ENCODE results near the gene NOL4L. TPM values are rescaled to one million over a fixed set of nuclear protein-coding genes. Genes with fewer than 3 reads are reported as not detected.
"Not testable (repeated sequence)": the region's sequence is repeated elsewhere in the genome, so short reads cannot be mapped to it uniquely, and the experiment has no call there.

Gene NOL4L
- polyA plus RNA-seq, 3 donors = 54.3 to 63.2 (median 61.8) TPM

DNA sequence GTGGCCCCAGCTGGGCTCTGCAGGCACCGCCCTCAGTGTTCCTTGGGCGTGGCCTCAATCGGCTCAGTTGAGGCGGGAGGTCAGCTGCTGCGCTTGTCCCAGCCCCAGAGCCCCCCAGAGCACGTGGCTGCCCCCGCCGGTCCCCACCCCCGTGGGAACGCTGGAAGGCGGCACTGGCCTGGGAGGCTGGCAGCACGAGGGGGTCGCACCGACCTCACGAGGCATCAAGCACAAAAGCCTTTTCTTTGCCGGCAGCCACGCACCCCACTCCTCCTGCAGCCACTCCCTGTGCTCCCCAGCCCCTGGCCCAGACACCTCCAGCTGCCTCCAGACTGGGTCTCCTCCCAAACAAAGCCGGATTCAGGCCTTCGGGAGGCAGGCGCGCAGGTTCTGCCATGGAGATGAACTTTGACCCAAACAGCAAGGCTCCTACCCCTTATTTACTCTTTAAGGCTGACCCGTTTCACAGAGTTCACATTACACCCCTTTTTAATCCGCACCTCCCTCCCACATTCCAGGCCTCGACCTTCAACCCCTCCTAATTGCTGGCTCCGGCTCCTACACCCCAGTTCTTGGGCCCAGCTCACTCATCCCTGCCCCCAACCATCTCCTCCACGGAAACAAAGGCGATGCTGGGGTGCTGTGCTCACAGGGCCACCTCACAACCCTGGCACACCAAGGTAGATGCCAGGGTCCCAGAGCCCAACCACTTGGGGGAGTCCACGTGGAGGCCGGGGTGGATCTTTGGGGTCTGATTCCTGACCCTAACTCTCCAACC lies 111.7 kb downstream of the NOL4L start:
- DNase-seq = no peak

DNA sequence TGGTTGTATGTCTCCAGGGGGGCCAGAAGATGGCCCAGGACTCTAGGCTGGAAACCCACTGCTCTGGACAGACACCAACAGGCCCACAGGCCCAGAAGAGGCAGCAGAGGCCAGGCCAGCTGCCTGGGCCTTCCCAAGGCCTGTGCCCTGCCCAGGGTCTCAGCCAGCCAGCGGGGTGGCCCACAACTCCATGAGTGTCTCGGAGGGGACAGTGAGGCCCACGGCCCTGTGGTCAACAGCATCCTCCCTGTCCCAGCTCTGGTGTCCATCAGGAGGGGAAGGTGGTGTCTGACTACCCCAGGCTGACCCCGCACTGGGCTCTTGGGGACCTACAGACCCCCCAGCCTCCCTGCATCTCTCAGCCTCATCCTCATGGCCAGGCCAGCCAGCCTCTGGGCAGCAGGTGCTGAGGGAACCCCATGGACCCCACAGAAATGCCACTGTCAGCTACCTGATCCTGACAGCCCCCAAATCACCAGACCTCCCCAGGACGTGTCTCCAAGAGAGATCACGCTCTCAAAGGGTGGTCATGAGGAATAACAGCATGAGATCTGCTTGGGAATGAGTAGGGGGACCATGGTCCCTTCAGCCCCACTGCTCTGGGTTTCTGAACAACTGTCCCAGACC lies 112.4 kb downstream of the NOL4L start:
- no peak for DNase-seq

DNA sequence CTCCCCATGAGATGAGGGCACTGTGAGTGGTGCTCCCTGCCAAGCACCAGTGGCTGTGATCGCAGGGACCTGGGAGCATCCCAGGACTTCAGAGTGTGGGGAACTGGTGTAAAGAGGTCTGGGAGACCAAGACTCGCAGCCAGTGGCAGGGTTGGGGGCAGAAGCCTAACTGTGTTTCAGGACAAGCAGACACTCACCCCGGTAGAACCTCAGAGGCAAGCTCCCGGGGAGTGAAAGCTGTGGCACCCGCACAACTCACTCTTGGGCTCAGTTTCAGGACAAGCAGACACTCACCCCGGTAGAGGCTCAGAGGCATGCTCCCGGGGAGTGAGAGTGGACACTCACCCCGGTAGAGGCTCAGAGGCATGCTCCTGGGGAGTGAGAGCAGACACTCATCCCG lies 114.2 kb downstream of the NOL4L start:
- DNase-seq = no peak

DNA sequence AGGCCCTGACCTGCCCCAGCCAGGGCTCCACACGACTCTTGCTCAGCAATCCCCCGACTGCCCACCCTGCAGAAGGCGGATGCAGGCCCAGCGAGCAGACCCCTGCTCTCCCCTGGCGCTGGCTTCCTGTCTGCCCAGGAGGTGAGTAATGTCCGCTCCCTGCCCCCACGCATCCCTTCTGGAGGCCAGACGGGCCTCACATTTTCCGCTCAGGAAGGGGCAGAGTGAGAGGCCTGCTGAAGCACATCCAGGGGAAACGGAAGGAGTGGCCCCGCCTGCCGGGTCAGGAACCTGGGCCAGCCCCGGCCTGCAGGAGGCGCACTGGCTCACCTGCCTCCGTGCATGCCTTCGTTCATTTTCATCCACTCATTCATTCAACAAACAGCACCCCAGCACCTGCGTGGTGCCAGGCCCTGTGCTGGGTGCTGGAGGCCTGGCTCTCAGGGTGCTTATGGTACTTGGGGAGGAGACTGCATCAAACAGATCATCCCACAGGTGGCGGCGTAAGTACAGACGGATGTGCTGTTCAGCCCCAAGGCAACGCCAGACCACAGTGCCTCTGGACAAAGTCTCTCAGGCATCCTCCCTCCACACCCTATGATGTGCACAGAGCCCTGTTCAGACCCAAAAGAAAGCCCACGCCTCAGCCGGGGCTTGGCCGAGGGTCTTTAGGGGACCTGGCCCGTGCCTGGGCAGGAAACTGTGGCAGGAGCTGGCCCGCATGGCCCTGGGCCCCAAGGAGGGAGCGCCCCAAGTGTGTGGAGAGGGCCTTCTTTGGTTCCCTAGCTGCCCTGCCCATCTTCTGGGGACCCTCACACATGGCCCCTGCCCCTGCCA lies 114.9 kb downstream of the NOL4L start:
- DNase-seq = peak; percentile 73

DNA sequence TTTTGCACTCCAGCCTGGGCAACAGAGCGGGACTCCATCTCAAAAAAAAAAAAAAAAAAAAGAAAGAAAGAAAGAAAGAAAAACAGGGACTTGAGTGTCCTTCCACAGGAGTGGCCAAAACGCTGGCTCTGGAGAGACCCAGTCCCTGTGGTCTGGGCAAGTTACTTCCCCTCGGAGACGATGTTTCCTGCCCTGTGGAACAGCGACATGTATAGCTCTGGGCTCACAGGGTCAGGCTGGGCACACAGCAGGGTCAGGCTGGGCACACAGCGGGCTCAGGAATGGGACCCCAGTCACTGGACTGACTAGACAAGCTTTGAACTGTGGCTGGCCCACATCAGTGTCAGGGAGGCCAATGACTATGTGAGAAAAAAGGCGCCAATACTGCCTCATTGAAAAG lies 116.3 kb downstream of the NOL4L start:
- DNase-seq = no peak

DNA sequence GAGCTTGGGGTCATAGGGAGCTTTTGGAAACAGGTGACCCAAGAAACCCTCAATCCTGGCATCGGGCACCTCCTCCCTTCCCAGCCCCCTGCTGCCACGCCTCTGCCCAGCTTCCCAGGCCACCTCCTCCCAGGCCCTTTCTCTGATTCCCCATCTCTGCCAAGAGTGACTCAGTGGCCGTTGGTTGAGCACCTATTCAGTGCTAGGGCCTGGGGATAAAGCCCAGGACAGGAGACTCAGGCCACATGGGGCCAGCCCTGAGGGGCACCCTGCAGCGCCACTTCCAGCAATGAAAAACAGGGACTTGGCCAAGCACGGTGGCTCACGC lies 116.9 kb downstream of the NOL4L start:
- no peak for DNase-seq

DNA sequence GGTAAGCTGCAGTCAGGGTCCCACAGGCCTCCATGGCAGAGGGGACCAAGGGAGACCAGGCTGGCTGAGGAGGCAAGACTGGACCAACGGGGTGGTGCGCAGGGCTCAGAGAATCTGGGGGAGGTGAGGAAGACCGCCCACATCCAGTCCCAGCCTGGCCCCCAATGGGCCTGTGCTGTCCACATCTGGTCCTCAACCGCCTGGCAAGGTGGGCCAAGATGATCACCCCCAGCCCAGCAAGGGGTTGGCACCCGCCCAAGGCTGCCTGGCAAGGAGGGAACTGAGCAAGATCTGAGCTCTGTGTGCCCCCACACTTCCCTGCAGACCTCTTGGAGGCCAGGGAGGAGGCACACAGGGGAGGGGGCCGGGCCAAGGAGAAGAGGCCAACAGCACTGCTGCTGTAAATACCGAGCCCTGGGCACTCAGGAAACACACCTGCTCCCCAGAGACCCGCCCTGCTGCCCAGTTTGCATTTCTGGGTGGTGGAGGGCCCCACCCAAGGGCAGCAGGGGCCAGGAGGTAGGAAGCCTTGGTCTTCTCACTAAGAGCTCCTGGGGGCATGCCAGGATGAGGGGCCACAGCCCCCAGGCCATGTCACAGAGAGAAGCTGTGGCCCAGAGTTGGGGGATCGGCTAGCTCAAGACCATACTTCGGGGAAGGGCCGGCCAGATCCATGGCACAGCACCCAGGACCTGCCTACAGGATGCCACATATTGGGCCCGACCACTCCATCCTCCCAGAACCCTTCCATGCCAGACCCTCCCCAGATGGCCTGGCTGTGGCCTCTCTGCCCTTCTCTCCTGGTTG lies 117.4 kb downstream of the NOL4L start:
- DNase-seq = no peak

DNA sequence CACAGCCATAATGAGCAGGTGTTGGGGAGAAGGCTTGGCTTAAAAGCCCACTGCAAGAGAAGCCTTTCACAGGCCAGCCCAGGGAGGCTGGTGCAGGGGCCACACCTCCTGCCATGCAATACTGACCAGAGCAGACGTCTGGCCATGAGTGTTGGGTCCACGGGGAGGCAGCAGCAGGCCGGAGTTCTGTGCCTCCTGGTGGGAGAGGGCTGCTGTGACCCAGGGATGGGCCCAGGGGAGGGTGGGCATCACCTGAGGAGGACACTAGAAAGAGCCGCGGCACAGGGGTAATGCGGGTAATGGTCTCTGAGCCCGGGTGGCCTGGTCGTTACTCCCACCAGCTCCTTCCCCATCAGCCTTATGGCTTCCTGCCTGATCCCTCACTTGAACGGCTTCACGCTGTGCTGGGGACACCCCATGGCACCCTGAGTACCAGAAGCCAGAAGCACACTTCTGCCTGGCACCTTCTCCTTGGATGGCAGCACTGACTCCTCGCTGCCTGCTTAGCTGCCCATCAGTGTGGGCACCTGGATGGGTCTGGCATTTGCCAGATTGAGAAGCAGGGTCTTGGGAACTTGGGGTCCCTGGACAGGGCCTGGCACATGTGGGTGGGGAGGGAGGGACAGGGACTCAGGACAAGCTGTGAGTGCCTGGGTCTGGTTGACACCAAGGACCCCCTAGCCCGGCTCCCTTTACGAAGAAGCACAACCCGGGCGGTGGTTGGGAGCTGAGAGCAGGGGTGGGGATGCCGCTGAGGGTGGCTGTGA lies 118.2 kb downstream of the NOL4L start:
- DNase-seq = no peak

DNA sequence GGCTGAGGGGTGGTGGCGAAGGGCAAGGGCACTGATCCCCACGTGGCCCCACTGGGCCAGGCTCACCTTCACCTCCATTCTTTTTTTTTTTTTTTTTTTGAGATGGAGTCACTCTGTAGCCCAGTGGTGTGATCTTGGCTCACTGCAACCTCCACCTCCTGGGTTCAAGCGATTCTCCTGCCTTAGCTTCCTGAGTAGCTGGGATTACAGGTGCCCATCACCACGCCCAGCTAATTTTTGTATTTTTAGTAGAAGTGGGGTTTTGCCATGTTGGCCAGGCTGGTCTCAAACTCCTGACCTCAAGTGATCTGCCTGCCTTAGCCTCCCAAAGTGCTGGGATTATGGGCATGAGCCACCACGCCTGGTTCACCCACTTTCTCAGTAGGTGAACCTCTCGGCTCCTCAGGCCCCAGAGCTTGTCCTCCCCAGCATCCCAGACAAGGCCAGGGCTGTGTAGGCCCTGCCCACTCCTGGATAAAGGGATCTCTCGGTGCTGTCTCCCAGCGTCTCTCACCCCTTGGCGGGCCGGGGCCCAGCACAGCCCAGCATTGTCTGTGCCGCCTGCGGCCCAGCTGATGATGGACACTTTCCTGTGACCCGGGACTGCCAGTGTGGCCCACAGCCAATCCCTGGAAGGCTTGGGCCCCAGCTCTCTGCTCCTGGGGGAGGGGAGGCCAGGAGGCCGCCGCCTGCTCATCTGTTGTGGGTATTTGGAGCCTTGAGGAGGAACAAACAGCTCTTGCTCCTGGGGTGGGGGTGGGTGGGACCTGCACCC lies 119.0 kb downstream of the NOL4L start:
- not testable (repeated sequence) for DNase-seq

DNA sequence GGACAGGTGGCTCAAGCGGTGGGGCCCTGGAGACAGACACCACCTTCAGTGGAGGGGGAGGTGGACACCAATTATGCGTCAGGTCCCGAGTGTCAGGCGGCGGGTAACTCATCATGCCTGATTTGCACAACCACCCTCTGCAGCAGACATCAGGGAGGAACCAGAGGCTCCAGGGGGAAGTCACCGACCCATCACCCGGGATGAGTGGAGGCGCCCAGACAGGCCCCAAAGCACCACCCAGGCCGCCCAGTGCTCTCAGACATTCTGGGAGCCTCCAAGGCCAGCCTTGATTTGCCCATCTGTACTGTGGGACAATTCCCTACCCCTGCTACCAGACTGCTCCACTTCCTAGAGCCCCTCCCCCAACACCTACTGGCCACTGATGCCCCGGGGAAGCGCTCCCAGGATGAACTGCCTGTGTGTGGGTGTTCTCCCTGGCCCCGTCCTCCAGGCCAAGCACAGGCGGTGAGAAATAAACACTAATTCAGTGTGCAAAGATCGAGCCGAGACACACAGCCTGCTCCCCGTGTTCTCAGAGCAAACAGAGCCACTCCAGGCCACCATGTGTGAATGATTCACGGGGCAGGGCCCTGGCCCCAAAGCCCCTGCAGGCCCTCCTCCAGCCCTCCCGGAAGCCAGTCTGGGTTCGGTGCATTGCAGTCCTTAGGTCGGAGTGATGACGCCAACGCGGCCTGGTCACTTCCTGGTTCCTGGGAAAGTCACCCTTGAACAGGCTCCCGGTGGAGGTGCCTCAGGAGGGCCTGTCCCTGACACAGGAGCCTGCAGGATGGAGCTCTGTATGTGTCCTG lies 119.8 kb downstream of the NOL4L start:
- peak; percentile 78 for DNase-seq

DNA sequence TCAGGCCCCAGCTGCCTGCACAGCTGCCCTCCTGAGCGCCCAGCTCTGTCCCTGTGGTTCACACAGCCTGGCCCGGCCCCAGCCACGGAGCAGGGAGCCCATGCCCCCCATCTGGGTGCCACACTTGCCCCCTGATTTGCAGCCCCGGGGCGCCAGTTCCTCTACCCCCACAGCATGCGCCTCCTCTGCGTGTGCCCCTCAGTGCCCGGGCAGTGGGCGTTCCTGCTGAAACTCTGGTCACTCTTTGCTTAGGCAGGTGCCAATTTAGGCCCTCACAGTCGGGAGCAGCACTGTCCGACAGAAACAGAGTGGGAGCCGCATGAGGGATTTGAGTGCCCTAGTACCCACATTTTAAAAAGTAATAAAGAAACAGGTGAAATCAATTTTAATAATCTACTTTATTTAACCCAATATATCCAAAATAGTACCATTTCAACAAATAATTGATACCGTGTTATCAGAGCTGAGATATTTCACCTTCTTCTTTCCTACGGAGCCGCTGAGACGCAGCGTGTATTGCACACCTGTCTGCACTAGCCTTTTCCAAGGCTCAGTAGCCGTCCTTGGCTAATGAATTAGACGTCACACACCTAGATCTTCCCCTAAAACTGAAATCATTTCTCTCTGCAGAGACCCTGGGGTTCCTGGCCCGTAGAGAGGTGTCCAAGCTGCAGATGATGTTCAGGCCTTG lies 120.6 kb downstream of the NOL4L start:
- DNase-seq = no peak

DNA sequence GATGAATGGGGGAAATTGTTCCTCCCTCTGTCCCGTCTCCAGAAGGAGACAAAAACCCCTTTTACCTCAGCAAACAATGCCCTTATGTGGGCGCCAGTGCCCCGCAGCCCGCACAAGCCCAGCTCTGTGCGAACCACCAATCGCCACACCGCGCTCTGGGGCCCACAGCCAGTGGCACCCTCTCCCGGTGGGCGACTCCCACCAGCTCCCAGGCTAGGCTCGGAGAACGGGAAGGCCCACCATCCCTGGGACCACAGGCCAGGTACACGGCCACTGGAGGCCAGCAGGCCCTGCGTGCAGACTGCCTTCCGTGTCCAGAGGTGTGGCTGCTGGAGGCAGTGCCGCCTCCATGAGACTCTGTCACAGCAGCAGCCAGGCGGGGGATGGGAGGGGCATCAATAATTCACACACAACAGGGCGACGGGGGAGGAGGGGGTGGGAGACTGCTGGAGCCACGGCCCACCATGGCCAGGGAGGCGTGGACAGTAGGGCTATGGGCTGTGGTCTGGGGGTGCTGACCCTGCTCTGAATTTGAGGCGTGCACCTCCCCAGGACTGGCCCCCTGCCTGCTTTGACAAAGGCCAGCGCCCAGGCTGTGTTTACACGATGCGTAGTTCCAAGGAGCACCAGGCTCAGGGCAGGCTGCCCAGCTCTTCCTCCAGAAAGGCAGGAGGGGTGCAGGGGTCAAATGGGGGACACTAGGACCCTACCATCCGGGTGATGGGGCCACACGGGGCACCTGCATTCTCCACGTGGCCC lies 121.3 kb downstream of the NOL4L start:
- DNase-seq = peak; percentile 73

DNA sequence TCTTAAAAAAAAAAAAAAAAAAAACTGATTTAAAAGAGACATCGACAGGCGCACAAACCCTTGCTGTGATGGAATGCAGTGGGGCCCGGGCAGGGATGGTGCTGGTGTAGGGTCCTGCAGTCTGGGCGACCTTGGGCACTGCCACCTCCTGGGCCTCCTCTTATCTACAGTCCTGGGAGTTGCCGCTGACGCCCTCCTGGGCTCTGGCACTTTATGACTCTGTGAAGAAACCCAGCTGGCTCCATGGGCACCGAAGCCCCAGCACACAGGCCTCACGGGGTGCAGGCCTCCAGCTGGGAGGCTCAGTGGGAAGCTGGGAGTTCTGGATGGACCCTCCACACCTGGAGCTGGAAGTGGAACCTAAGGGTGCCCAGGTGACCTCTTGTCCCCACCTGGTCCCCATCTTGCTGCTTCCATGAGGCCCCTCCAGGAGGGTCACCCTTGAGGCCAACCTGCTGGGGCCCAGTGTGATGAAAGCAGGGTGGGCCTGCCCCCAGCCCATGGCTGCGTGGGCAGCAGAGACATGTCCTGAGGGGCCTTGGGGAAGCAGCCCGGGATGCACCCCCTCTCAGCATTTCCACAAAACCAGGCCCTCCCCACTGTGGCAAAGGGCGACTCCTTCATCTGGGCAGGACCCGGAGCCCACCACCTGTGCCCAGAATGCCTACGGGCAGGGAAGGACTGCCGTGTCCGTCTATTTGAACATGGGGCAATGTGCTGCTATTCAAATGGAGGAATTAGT lies 122.1 kb downstream of the NOL4L start:
- DNase-seq = no peak

DNA sequence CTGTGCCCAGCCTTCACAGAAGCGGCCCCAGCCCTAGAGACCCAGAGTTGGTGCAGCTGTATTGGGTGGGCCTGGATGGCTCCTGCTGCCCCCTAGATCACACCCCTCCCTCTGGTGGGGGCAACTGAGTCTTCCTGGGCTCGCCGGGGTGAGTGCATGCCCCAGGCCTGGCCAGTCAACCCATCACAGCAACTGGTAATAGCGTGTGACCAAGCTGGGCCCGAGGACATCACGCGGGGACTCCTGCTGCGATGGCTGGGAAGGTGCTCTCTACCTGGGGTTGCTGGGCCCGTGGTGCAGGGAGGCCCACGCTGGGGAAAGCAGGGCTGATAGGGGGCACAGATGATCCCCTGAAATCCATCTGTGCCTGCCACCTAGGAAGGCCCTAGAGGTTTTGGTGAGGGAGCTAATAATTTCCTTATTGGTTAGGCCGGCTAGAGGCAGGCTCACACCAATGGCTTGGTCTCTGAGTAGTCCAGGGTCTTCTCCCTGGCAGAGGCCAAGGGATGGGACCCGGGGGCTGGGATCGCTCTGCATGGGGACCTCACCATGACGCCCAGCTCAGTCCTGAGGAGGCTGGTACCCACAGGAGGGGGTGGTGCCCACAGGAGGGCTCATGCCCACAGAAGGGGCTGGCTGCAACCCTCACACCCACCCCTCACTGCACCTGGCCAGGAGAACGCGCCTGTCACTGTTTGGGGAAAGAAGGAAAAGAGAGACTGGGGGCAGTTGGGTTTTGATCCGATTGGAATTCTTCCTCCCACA lies 123.1 kb downstream of the NOL4L start:
- no peak for DNase-seq

DNA sequence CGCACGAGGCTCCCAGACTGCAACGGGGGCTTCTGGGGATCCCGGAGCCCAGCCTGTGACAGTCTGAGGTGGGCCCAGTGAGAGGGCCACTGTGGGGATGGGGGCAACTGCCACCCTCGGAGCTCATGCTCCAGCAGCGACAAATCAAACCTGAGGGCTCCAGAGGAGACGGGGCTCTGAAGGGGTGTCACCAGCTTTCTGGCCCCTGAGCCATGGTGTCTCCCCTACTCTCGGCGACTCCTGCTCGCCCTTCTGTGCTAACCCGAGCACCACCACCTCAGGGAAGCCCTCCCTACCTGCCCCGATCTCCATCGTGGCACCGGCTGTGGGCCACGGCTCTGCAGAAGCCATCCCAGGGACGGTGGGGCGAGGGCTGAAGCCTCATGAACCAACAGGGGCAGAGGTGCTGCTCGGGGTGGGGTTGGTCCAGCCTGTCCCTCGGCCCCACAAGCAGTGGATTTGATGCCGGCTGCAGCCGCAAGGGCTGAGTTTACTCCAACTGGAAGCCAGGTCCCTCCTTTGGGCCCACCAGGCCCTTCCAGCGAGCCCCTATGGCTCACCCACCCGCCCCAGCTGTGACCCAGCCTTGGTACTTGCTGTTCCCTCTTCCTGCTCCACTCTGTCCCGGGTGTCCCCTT lies 124.3 kb downstream of the NOL4L start:
- no peak for DNase-seq

DNA sequence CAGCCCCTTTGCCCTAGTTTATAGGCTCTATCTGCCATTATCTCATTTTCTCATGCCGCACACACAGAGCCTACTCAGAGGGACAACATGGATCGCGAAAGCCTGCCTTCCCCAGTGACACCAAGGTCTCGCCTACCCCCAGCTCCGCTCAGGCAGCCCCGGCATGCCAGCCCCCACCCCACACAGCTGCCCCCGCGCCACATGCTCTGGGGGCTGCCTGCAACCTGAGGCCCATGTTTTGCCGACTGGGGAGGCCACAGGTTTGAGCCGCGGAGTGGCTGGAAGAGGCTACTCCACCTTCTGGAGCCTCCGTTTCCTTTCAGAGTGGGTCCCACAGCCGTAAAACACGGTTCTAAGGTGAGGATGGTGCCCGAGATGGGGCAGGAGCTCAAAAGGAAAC lies 124.9 kb downstream of the NOL4L start:
- no peak for DNase-seq

Measured in renal pelvis (tissue), 4 donors.